GM18519 (cell line): Measurements from ENCODE around the gene RPS6KA6.
"Not testable (repeated sequence)": the region's sequence is repeated elsewhere in the genome, so short reads cannot be mapped to it uniquely, and the experiment has no call there.

Experiments
- ATAC-seq: cut with Tn5 transposase; IDR thresholded peaks from one replicate; pipeline ENCODE4 v1.9.1; 2021; ENCODE audit warnings: mild to moderate bottlenecking, moderate library complexity; ENCODE audit not compliant: unreplicated experiment, low FRiP score

Gene RPS6KA6

DNA sequence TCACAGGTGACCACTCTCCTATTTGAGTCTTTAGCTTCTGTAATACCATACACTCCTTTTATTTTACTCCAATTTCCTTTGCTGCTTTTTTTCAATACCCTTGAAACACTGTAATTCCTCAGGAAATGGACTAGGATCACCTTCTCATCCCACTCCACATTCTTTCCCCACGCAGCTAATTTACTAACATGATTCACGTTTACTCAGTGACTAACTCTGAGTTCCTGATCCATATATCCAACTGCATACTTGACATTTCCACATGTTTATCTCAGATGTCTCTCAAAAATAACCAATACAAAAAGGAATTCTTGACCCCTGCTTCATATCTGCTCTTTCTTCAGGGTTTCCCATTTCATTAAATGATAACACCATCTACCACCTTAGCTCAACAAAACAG lies 19.9 kb downstream of the RPS6KA6 start:
- ATAC-seq = no peak

DNA sequence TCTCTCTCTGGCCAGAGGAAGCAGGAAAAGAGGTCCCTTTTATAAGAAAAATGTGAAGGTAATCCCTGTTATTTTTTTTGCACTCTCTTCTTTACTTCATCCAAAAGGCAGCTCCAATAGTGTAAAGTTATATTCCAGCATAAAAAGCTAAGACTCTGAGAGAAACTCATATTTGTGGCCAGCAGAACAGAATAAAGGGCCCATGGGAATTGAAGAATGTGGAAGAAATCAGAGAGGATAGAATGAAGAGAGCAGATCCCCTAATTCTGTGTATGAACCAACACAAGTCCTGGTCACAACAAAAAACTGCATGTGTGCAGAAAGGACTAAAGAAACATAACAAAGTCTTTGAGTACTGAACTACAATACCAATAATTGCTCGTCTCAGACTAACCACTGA lies 22.3 kb downstream of the RPS6KA6 start:
- ATAC-seq = no peak

DNA sequence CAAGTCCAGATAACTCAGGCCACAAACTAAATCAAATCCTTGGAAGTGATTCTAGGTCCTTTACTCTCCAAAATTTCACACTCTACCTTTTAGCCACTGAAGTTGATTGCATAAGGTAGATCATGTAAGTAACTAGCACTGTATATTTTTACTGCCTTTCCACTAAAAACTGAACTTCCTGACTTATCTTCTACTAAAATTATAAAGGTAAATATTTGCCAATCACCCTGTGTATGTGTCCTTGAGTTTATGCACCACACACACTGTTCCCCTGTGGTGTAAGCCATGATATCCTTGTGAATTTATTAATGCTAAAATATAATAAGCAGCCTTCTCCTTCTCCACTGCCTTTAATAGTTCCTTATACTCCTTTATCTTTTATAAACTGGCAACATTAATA lies 25.6 kb downstream of the RPS6KA6 start:
- no peak for ATAC-seq

DNA sequence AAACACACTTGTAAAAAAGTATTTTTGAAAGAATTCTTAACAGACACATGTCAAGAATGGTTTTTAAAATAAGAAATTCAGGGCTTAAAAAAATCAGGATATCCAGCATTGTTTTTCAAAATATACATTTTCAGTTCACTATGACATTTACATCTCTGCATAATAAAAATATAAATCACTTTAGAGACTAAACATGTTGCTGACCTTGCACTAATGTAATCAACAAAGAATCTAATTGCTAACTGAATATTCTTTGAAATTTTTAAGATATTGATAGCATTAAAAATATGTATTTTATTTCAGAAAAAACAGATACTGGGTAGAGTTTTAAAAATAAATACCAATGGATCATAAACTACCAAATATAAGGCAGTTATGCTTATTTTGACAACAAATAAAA lies 26.4 kb downstream of the RPS6KA6 start:
- ATAC-seq = no peak

DNA sequence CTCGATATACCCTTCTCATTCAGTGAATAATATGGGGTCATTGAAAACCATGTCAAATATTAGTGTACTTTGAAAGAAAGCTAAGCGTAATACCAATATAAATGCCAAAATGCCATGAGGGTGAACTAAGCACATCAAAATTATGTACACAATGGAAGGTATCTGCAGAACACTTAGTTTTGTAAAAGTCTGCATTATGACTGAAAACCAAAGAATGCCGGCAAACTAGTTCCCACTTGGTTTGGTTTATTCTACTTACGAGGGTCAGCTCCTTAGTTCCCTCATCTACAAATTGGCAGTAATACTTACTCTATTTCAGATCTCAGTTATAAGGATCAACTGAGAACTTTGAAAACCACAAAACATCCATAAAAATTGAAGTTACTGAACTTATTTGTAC lies 27.3 kb downstream of the RPS6KA6 start:
- ATAC-seq = no peak

DNA sequence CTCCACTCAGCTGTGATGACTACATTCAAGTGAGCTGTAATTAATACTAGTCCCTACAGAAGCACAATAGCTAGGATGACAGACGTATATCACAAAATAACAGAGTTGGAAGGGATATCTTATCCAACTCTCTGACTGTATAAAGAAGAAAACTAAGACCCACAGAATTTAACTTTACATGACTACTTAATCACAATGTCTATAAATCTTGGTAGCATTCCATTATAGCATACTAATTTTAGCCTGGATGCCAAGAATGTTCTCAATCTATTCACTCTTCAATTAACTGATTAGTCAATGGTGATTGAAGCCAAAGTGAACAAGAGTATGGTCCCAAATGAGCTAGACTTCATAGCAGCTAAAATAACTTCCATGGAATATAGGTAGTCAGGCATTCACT lies 31.2 kb downstream of the RPS6KA6 start:
- no peak for ATAC-seq

DNA sequence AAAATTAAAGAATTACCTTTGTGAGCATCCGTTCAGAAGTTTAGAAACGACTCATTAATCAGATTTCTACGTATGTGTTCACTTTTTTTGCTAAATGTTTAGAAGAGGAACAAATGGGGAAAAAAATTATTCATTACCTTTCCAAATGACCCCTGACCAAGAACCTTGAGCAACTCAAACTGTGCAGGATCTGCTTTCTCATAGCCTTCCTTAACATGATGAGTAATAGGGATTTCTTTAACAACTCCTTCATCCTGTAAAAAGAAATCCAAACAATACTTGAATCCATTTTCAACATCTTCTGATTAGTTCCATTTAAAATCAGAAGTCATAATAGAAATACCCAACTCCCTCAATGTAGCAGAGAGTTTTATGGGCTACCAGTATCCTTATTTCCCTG lies 32.1 kb downstream of the RPS6KA6 start:
- no peak for ATAC-seq

DNA sequence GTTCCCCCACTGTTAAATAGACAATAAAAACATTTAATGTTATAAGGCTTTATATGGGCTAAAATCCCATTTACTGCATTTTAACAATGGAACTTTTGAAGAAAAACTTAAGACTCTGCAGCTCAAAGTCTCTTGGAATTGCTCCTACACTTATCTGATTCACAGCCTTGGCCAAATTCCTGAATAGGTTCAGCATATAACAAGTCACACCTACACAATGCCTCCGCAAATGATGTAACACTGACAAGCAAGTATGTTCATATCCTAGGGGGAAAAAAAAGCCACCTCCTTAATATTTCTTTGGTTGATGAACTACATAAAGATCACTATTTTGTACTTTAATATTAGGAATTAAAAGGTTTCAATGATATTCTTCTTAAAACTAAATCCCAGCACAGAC lies 34.5 kb downstream of the RPS6KA6 start:
- no peak for ATAC-seq

DNA sequence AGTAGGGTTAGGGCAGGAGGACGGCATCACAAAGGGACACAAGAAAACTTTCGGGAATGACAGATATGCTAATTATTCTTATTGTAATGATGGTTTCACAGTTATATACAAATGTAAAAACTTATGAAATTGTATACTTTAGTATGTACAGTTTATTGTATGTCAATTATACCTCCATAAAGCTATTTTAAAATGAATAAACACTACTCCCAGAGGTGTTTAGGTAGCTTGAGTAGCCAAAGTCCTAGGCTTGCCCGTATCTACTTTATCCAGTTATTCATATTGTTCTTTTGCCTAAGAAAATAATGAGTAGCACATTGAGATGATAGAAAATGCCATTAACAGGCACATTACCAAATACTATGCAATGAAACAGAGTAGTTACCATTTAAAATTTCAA lies 43.0 kb downstream of the RPS6KA6 start:
- no peak for ATAC-seq

DNA sequence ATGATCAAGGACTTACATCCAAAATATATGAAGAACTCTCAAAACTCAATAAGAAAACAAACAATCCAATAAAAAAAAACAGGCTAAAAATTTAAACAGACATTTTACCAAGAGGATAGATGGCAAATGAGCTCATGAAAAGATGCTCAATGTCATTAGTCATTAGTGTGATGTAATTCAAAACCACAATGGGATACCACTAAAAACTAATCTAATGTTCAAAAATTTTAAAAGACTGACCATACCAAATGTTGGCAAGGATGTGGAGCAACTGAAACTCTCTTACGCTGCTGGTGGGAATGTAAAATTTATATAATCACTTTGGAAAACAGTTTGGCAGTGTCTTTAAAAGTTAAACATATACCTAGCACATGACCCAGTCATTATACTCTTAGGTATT lies 43.7 kb downstream of the RPS6KA6 start:
- no peak for ATAC-seq

DNA sequence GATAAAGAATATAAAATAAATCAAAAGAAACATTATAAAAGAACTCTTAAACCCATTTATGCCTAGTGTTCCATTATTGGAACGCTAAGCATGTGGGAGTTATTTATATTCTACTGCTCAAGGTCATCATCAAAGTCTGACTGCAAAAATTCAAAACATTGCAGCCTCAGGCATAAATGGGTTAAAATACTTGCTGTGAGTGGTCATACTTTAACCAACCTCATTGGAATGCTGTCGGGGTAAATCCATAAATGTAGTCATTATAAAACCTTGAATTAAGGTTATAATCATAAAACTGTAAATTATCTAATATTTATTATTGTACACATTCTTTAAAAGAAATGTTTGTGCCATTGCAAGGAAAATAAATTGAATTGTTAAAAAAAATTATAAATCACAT lies 55.0 kb downstream of the RPS6KA6 start:
- no peak for ATAC-seq

DNA sequence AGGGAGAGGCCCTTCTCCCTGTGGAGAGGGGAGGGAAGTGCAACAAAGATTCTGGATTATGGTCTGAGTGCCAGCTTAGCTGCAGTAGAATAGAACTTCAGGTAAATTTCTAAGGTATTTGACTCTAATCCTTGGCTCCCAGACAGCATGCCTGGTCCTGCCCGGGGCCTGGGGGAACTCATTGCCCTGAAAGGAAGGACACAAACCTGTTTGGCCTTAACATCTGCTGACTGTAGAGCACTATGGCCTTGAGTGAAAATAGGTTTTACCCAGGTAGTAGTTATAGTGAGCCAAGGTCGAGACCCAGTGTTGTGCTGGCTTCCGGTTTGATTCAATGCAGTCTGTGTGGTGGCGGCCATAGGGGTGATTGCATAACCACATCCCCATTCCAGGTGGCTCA lies 64.4 kb downstream of the RPS6KA6 start:
- no peak for ATAC-seq

DNA sequence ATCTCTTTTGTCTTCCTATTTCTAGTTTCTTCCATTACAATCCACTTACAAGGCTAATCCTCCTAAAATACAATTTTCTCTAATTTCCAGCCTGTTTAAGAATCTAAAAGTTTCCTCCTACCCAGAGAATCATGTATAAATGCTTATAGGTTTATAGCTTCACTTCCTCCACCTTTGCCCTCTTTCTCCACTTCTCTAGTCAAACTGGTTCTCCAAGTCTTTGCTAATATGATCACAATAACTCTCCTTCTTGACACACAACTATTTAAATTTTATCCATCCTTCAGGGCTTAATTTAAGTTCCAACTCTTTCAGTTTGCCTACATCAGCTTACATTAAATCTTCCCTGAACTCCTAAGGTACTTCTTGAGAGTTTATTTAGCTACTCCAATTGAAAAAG lies 69.2 kb downstream of the RPS6KA6 start:
- ATAC-seq = no peak

DNA sequence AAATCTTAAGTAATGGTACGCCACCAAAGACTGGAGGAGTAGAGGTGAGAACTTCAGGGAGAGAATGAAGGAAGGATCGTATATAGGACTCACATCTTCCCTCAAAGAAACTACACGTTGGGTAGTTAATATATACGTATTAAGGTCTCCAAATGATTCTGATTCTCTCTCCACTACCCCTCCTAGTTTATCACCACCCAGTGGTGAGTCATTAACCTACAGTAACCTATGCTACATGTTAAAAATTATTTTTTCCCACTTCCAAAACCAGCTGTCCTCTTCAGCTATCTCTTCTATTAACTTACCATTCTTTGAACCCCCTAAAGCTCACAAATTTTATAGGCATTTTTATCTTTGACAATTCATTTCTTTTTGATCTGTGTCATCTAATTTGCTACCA lies 69.7 kb downstream of the RPS6KA6 start:
- ATAC-seq = no peak

DNA sequence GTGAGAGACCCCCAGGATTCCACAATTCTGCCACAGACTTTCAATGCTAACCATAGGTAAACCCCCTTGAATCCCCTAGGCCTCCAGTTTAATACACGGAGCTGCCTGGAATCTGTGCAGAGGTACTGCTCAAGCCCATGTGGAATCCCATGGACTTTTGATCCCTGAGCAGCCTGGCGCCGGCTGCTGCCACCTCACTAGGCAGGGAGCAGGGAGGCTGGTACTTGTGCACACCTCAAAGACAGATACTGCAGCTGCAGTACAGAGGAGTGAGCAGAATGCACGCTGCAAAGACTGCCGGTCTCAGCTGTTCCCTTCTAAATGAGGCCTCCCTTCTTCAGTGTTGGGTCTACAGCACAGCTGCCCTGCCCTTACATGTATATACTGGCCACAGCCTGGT lies 79.4 kb downstream of the RPS6KA6 start:
- ATAC-seq = no peak

DNA sequence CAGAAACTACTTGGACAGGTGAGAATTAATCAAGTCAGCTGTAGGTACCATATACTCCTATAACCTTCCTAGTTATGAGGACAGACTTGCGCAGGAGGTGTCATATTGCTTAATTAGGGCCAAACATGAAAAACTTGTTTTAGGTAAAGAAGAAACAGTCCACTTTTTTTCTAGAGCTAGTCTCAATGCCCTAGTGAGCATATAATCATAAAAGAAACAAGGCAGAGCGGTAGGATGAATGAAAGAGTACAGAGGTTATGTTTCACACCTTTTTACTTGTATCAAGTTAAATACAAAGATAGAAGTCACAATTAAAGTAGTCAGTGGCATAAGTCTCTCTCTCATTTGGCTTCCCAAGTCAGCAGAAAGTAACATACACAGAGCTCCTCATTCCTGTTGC lies 88.9 kb downstream of the RPS6KA6 start:
- ATAC-seq = no peak

DNA sequence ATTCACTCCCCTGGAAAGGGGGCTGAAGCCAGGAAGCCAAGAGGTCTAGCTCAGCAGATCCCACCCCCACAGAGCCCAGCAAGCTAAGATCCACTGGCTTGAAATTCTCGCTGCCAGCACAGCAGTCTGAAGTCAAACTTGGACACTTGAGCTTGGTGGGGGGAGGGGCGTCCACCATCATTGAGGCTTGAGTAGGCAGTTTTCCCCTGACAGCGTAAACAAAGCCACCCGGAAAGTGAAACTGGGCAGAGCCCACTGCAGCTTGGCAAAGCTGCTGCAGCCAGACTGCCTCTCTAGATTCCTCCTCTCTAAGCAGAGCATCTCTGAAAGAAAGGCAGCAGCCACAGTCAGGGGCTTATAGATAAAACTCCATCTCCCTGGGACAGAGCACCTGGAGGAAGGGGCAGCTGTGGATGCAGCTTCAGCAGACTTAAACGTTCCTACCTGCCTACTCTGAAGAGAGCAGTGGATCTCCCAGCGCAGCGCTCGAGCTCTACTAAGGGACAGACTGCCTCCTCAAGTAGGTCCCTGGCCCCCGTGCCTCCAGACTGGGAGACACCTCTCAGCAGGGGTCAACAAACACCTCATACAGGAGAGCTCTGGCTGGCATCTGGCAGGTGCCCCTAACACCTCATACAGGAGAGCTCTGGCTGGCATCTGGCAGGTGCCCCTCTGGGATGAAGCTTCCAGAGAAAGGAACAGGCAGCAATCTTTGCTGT lies 108.4 kb downstream of the RPS6KA6 start:
- not testable (repeated sequence) for ATAC-seq

DNA sequence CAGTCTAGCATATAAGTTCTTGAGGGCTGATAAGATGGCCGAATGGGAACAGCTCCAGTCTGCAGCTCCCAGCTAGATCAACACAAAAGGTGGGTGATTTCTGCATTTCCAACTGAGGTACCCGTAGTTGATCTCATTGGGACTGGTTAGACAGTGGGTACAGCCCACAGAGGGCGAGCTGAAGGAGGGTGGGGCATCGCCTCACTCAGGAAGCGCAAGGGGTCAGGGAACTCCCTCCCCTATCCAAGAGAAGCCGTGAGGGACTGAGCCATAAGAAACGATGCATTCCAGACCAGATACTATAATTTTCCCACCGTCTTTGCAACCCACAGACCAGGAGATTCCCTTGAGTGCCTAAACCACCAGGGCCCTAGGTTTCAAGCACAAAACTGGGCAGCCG lies 109.0 kb downstream of the RPS6KA6 start:
- no peak for ATAC-seq

DNA sequence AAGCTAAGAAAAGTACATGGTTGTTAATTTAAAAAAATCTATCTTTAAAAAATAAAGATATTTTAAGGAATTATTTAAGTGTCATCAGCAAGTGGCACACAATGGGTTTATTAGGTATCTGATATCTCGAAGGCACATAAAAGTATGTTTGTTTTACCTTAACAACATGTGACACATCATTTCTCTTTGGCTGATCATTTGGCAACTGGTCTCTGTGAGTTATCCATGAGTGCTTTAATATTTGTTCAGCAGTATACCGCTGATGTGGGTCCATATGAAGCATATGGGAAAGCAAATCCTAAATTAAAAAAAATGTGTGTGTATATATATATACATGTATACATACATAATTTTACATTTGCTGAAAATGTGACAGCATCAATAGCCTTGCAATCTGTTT lies 123.2 kb downstream of the RPS6KA6 start:
- no peak for ATAC-seq

DNA sequence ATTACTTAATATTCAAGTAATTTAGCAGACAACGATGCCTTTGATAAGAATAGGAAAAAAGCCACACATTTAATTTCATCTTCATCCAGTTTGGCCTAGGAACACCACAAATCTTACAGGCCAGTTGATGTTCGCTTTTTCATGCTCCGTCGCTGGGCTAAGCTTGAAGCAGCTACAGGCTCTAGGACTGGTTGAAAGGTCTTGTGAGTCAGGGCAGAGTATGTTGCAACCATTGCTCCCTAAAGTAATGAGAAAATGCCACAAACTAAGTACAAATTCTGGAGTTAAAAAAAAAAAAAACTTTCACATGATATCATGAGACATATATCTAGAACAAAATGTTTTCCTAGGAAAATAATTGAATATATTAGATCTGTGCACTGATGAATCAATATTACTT lies 123.8 kb downstream of the RPS6KA6 start:
- ATAC-seq = no peak

DNA sequence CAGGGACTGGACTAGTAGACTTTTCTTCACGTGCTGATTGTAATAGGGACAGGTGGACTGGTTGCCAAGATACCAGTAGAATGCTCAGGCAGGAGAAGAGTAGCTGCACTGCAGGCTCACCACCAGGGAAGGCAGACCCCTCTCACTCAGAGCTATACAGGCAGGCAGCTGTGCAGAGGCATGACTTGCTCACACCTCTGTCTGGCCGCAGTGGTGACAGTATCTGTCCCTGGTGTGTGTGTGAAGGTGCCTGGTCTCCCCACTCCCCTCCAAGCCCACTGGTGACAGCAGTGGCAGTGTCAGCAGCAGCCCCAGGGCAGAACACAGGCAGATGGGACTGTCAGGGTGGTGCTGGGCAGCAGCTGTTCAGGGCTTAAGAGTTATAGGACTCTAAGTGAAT lies 140.7 kb downstream of the RPS6KA6 start:
- ATAC-seq = no peak

DNA sequence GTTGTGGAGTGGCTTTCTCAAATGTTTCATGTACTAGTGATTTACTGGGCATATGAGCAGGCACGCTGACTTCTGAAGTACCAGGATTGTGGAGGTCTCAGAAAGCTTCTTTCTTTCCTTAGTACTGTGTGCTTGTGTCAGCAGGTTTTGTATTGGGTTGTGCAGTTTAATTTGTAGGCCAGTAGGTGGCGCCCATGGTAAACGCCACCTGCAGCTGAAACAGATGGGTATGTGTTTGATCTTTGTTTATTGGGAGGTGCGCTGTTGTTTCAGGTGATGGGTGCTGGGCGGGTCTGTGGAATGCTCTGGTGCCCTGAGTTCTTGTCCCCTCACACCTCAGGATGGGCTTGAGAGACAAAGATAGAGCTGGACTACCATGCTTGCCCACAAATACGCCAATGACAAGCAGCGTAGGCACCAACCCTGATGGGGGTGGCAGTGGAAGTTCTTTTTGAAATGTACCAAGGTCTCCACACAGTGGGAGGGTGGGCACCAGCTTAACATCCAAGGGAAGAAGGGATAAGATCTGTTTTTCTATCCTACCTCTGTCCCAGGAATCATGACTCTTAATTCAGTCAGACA lies 141.5 kb downstream of the RPS6KA6 start:
- ATAC-seq = peak; percentile 95

DNA sequence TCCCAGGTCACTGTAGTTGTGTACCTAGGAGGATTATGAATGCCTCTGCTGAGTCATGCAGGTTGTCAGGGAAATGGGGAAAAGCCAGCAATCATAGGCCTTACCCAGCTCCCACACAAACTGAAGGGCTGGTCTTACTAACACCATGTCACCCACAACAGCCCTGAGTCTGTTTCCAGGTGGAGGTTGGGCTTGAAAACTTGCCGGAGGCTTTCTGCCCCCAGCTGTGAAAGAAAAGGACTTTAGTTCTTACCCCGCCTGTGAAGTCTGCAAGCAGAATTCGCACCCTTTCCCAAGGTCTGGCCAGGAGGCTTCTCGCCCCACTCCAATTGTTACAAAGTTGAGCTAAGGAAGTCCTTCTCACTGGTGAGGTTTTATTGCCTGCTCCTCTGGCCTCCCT lies 143.9 kb downstream of the RPS6KA6 start:
- ATAC-seq = no peak
